Measurements from ENCODE around the gene PI3.

- TF ChIP-seq CTCF (IDR thresholded peaks at IDR 0.05) (no peak), EP300 (IDR thresholded peaks at IDR 0.05) (no peak)
Observed at GRCh38 chr20:45209924-45210323, 35.2 kb downstream of the PI3 start.
